ENCODE results near the gene DHRS13. TPM values are rescaled to one million over a fixed set of nuclear protein-coding genes. Genes with fewer than 3 reads are reported as not detected.

DHRS13 gene
- total and polyA plus RNA-seq, 10 of the 15 experiments (the other 5 are each of a cell fraction or from before 2014, with no cell fraction given), result 0.18 to 55.2 (median 31.3) TPM; not detected in 1

DNA sequence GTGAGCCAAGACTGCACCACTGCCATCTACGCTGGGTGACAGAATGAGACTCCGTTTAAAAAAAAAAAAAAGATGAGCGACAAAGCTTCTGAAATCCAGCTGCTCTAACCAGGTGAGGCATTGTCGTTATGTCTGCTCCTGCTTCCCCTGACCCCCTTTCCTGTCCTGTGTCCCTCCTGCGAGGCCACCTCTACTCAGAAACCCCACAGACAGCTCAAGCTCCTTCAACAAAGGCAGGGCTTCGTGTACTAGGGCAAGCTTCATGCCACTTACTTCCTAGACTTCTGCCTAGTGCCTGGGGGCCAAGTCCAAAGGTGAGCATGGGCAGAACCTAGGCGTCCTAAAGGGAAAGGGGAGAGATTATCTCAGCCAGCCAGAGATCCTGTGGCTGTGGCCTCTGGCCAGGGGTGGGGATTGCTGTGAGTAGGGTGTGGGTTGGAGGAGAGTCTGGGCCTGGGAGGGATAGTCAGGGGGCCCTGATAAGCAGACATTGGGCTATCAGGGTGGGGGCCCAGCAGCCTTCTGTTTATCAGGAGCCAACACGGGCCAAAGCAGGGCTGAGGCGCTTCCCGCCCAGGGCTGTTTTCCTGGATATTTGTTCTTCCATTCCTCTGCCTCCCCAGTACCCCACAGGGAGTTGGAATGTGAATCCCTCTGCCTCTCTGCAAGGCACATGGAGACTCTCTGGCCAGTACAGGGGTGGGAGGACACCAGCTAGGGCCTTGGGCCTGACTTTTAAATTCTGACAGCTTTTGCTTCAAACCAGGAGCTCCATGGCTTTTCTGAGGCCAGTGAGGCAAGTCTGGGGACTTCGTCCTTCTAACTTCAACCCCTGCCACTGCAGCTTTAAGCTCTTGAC is 37.7 kb downstream of the DHRS13 start:
- BruUV-seq (replicated peaks), result no TSS peak
- no peak for FAIRE-seq
- RAD21 ChIA-PET (ENCODE audit: unreplicated experiment), result interaction anchor here (0.7 to 2.4 kb wide), 5 partner anchors 14 to 138 kb away, joined by 3 to 7 read pairs (median 5); no protein-coding TSS in a partner anchor
- Histone ChIP-seq H4K20me1 (ENCODE audit: control insufficient read depth, insufficient read depth) (no peaks in the 10 kb centered on the region), H3K4me1 (ENCODE audit: control insufficient read depth, insufficient read depth, low read length) (peaks cover 9% of the 10 kb centered on the region), H3K4me3 (no peak overlapping the region), H3K79me2 (ENCODE audit: control insufficient read depth, insufficient read depth, low read length) (no peaks in the 10 kb centered on the region), H2AFZ (ENCODE audit: control insufficient read depth, low read depth, low read length) (peak overlapping the region; percentile 48), H3K36me3 (ENCODE audit: control insufficient read depth in 2 of 2, insufficient read depth in 2 of 2, low read length in 1 of 2) (peaks cover 2 to 4% of the 10 kb centered on the region in 2 experiments; a peak in 3 of 4 replicates), H3K9ac (ENCODE audit: control insufficient read depth, insufficient read depth, low read length) (peak overlapping the region; percentile 32), H3K4me2 (ENCODE audit: control insufficient read depth, insufficient read depth) (peak overlapping the region; percentile 22; the same call in 1 of the 2 replicates), H3K27me3 (replicated peaks in 1 of 2; ENCODE audit: control insufficient read depth in 2 of 2, insufficient read depth in 2 of 2, low read length in 1 of 2) (no peaks in the 10 kb centered on the region), H3K9me3 (replicated peaks; ENCODE audit: control insufficient read depth, insufficient read depth, low read length) (no peaks in the 10 kb centered on the region), H3K27ac (ENCODE audit: control insufficient read depth, insufficient read depth) (peak overlapping the region; percentile 31; the same call in 1 of the 2 replicates)
- SMC1A ChIA-PET (ENCODE audit: uncharacterized antibody, unreplicated experiment), result interaction anchor here (0.6 to 4.0 kb wide), 6 partner anchors 9 to 102 kb away, joined by 3 to 19 read pairs (median 3); no protein-coding TSS in a partner anchor
- in situ Hi-C loops (cut with MboI) (no loop called here), intact Hi-C loops (cut with micrococcal nuclease; ENCODE audit: unreplicated experiment) (no loop called here)
- ATAC-seq, result peak; percentile 28
- 70% methylated on average over 11 of the region's 11 CpGs for WGBS (ENCODE audit: insufficient coverage, insufficient replicate concordance, low lambda C conversion rate, missing lambda C conversion rate)
- DNase-seq (ENCODE audit: low read depth, low spot score), result no peak
- TF ChIP-seq ZNF207 (IDR thresholded peaks at IDR 0.05; ENCODE audit: borderline replicate concordance), result no peak
- TF ChIP-seq ETV6 (conservative IDR thresholded peaks at IDR 0.05 in 1 of 2, IDR thresholded peaks at IDR 0.05 in 1 of 2; ENCODE audit: borderline replicate concordance in 1 of 2, low read depth in 1 of 2), result peak in 1 of 2 experiments; percentile 2; a peak in 1 of 4 replicates
- CTCF ChIA-PET, result interaction anchor here (0.7 to 2.2 kb wide), 4 partner anchors 15 to 101 kb away, joined by 4 to 12 read pairs (median 7); no protein-coding TSS in a partner anchor
- POLR2A ChIA-PET, result interaction anchor here (0.5 to 1.0 kb wide), 5 partner anchors 33 to 1554 kb away, joined by 3 to 4 read pairs (median 3); no protein-coding TSS in a partner anchor

GRCh38 chr17:28863953-28864352 is 38.9 kb downstream of the DHRS13 start:
- H3K4me1 ChIP-seq (ENCODE audit: control insufficient read depth, insufficient read depth, low read length), result peaks cover 9% of the 10 kb centered on the region
- H3K27me3 ChIP-seq (replicated peaks in 1 of 2; ENCODE audit: control insufficient read depth in 2 of 2, insufficient read depth in 2 of 2, low read length in 1 of 2), result no peaks in the 10 kb centered on the region
- H3K9me3 ChIP-seq (replicated peaks; ENCODE audit: control insufficient read depth, insufficient read depth, low read length), result no peaks in the 10 kb centered on the region
- ATAC-seq, result no peak
- TF ChIP-seq ZSCAN29 (IDR thresholded peaks at IDR 0.05), result no peak
- TF ChIP-seq SMAD5 (IDR thresholded peaks at IDR 0.05; ENCODE audit: low read depth), result no peak
- TF ChIP-seq POLR2A (IDR thresholded peaks at IDR 0.05; ENCODE audit: low read depth, low read length), result no peak
- WGBS (ENCODE audit: insufficient coverage, insufficient replicate concordance, low lambda C conversion rate, missing lambda C conversion rate), result 100% methylated on average over 1 of the region's 1 CpG
- peaks cover 2 to 9% of the 10 kb centered on the region in 2 experiments; a peak in 3 of 4 replicates for H3K36me3 ChIP-seq (ENCODE audit: control insufficient read depth in 2 of 2, insufficient read depth in 2 of 2, low read length in 1 of 2)
- H3K4me3 ChIP-seq, result no peak overlapping the region
- intact Hi-C loops (cut with micrococcal nuclease; ENCODE audit: unreplicated experiment), result no loop called here
- H3K27ac ChIP-seq (ENCODE audit: control insufficient read depth, insufficient read depth), result no peak overlapping the region
- BruUV-seq (replicated peaks), result no TSS peak
- ChIA-PET POLR2A (interaction anchor here (0.5 kb wide), 1 partner anchor 10 kb away, joined by 3 read pairs; no protein-coding TSS in a partner anchor), SMC1A (ENCODE audit: uncharacterized antibody, unreplicated experiment) (interaction anchor here (1.1 to 4.0 kb wide), 3 partner anchors 24 to 30 kb away, joined by 3 to 19 read pairs (median 4); no protein-coding TSS in a partner anchor), RAD21 (ENCODE audit: unreplicated experiment) (interaction anchor here (0.7 to 1.3 kb wide), 4 partner anchors 14 to 183 kb away, joined by 3 to 4 read pairs (median 3); no protein-coding TSS in a partner anchor), CTCF (interaction anchor here (2.2 kb wide), 1 partner anchor 15 kb away, joined by 12 read pairs; no protein-coding TSS in a partner anchor)
- no peaks in the 10 kb centered on the region for H3K79me2 ChIP-seq (ENCODE audit: control insufficient read depth, insufficient read depth, low read length)
- no peak overlapping the region for H2AFZ ChIP-seq (ENCODE audit: control insufficient read depth, low read depth, low read length)
- FAIRE-seq, result no peak
- H4K20me1 ChIP-seq (ENCODE audit: control insufficient read depth, insufficient read depth), result no peaks in the 10 kb centered on the region
- H3K4me2 ChIP-seq (ENCODE audit: control insufficient read depth, insufficient read depth), result no peak overlapping the region
- no peak overlapping the region for H3K9ac ChIP-seq (ENCODE audit: control insufficient read depth, insufficient read depth, low read length)
- DNase-seq (ENCODE audit: low read depth, low spot score), result no peak
- in situ Hi-C loops (cut with MboI), result no loop called here

Measured in GM12878 (cell line).